GM21529 (cell line): ENCODE measurements around the gene MMRN2.
"Not testable (repeated sequence)": the region's sequence is repeated elsewhere in the genome, so short reads cannot be mapped to it uniquely, and the experiment has no call there.

Experiments
- ATAC-seq: cut with Tn5 transposase; IDR thresholded peaks from one replicate; pipeline ENCODE4 v1.9.1; 2021; ENCODE audit not compliant: unreplicated experiment

MMRN2 gene

DNA sequence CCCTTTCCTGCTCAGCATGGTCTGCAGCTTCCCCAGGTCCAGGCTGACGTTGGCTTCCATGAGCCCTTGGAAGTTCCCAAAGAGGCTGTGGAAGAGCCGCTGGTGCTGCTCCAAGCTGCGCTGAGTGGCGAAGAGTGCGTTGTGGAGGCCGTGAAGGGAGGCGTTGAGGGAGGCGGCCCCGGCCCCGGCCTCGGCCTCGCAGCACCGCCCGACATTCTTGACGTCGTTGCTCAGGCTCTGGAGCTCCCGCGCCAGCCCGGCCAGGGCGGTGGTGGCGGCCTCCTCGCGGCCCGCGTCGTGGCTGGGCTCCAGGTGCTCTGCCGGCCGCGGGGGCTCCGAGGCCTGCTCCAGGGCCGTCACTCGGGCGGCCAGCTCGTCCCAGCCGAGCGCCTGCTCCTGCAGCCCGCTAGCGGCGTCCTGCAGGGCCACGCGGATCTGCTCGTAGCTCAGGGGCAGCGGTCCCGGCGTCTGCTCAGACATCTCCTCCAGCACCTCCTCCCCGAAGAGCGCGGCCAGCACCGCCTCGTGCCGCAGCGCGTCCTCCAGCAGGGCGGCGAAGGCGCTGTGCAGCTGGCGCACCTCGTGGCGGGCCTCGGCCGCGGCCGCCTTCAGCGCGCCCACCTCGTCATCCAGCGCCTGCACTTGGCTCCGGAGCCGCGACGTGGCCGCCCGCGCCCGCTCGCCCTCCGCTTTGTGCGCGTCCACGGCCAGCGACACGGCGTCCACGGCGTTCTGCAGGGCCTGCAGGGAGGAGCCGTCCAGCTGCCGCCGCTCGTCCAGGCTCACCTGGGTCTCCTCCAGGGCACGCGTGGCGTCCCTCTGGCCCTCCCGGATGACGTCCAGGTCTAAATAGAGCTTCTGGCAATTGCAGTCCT is 14.7 kb downstream of the MMRN2 start:
- ATAC-seq: no peak

DNA sequence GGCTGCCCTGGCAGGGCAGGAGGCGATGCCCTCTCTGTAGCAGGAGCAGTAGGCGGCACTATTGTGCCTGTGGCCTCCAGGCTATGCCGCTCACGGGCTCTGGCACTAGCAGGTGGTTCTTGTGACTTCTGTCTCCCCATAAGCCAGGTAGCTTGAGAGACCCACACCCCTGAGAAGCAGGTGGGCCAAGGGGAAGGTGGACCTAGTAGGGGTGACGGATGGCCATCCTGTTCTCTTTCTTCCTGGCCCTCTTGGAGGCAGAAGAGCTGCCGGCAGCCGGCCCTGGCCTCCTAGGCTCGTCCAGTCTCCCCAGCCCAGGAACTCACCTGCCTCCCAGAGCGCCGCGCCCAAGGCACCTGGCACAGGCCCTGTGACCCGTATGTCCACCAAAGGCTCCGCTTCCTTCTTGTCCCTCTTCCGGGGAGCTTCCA is 15.4 kb downstream of the MMRN2 start:
- no peak for ATAC-seq

DNA sequence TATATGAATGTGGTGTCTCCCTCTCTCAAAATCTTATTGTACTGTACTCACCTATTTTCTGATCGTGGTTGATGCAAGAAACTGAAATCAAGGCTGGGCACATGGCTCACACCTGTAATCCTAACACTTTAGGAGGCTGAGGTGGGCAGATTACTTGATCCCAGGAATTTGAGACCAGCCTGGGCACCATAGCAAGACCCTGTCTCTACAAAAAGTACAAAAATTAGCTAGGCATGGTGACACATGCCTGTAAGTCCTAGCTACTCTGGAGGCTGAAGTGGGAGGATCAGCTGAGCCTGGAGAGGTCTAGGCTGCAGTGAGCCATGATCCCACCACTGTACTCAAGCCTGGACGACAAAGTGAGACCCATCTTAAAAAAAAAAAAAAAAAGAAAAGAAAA is 16.0 kb downstream of the MMRN2 start:
- ATAC-seq: no peak

DNA sequence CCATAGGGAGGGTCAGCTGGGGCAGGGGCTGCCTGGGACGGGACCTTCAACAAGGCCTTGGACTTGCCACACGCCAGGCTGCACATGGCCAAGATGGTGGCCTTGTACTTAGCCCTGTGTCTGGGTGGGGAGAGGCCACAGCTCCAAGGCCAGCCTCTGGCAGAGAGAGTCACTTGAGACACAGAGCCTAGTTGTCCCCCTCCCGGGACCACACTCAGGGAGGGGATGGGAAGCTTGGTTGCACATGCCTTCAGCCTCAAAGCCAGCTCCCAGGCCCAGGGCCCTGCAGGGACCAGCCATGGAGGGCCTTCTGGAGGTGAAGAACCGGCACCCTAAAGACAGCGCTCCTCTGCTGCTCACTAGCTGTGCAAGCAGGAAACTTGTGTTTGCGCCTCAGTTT is 16.7 kb downstream of the MMRN2 start:
- ATAC-seq: no peak

DNA sequence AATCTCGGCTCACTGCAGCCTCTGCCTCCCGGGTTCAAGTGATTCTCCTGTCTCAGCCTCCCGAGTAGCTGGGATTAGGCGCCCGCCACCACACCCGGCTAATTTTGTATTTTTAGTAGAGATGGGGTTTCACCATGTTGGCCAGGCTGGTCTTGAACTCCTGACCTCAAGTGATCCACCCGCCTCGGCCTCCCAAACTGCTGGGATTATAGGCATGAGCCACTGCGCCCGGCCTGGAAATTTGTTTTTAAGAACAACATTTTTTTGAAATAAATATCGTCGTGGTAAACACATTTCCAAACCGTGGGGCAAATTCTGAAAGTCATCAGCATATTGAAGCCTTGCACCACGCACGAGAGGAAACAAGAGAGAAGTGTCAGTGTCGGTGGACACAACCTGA is 17.3 kb downstream of the MMRN2 start:
- ATAC-seq: not testable (repeated sequence)

DNA sequence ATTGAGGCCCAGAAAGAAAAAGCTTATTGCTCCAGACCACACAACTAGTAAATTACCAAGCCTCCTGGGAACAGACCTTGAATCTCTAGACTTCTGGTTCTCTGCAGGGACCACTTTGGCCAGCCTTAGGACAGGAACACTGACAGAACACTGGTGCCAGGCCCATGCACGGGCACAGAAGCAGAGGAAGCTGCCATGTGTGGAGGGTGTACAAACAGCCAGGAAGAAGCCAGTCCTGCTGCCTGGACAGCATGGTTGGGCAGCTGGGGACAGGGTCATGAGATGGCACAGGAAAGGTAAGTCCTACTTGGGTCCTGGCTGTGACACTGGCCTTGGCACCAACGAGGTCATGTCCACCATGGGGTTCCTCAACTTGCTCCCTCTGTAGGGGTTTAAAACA is 19.2 kb downstream of the MMRN2 start:
- ATAC-seq: no peak

DNA sequence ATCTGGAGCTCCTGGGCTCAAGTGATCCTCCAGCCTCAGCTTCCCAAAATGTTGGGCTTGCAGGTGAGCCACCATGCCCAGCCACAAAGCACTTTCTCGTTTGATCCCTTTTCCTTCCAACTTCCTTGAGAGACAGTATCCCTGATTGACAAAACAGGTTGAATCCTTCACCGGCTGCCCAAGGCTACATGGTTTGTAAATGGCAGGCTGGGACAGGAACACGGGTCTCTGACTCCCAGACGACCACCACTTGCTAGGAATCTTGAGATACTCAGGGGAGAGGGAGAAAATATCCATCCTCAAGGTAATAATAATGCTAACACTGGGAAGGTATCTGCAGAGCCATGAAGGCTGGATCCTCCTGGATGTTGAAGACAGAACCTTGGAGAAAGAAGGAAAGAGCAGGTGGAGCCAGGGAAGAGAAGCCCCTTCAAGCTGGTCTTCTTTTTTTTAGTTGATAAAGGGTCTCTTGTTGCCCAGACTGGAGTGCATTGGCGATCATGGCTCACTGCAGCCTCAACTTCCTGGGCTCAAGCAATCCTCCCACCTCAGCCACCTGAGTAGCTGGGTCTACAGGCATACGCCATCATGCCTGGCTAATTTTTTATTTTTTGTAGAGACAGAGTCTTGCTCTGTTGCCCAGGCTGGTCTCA is 19.8 kb downstream of the MMRN2 start:
- no peak for ATAC-seq

DNA sequence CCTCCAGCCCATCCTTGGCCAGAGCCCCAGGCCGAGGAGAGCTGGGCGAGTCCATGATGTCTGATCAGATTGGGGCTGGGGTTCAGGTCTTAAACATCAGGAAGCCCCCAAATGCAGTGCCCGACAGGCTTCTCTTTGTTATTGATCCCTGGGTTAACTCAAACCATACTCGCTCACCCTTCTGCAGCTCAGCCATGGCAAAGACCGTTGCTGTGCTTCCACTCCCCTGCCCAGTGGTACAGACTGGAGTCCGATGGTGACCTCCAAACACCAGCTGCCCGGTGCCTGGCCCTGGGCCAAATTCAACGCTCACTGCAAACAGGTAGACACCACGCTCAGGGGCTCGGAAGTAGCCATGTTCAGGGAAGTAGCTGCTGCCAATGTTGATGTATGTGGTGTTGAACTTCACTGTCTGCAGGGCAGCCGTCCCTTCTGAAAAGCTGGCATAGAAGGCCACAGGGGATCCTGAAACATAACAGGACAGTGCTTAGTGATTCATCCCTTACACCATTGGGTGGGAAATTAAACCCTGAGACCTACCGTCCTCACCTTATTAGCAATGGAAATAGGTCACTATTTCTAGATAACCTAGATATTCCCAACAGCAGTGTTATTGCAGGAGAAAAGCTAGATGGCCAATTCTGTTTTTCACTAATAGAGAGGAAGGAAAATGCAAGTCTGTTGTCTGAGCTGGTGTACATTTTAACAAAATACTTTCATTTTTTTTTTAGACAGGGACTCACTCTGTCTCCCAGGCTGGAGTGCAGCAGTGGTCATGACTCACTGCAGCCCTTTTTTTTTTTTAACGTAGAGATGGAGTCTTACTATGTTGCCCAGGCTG is 20.5 kb downstream of the MMRN2 start:
- no peak for ATAC-seq

DNA sequence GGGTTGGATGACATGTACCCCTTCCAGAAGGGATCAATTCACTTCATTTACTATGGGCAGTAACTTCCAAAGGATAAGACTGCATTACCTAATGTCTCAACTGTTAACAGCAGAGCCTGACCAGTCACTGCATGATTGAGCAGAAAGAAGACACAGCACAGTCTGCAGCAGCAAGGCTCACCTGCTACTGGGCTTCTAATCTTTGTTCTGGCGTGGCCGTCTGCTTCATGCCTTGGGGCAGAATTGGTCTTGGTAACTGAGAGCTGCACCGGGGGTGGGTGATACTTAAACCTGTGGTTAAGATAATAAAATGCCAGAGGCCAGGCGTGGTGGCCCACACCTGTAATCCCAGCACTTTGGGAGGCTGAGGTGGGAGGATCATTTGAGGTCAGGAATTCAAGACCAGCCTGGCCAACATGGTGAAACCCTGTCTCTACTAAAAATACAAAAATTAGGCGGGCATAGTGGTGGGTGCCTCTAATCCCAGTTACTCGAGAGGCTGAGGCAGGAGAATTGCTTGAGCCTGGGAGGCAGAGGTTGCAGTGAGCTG is 23.2 kb downstream of the MMRN2 start:
- not testable (repeated sequence) for ATAC-seq

DNA sequence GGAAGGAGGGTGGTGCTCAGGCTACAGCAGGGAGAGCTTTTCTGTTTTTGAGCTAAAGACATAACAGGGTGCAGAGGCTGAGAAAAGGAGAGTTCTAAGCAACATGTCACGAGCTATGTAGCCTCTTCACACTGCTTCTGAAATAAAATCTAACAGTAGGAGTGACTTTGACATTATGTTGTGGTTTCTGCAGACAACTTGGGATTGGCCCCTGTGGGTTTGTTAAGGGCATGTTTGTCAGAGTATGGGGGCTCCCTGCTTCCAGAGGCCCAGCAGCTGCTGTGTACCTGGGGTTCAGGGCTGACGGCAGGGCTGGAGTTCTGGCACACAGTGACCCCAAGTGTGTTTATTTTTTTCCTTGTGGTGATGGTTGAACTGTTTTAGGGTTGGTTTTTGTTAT is 24.7 kb downstream of the MMRN2 start:
- ATAC-seq: no peak

DNA sequence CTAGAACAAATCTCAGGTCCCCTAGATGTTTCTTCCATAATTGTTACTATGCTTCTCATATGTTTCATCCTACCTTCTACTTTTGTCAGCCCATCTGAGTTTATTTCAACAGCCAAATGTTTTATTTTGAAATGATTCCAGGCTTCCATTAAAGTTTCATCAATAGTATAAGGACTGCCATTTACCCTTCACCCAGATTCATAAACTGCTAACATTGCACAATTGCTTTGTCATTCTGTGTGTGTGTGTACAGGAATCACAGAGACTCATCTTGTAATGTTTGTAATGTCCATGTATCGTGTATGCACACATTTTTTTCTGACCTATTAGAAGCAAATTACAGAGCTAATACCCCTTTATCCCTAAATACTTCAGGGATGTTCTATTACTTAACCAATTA is 25.5 kb downstream of the MMRN2 start:
- ATAC-seq: no peak

DNA sequence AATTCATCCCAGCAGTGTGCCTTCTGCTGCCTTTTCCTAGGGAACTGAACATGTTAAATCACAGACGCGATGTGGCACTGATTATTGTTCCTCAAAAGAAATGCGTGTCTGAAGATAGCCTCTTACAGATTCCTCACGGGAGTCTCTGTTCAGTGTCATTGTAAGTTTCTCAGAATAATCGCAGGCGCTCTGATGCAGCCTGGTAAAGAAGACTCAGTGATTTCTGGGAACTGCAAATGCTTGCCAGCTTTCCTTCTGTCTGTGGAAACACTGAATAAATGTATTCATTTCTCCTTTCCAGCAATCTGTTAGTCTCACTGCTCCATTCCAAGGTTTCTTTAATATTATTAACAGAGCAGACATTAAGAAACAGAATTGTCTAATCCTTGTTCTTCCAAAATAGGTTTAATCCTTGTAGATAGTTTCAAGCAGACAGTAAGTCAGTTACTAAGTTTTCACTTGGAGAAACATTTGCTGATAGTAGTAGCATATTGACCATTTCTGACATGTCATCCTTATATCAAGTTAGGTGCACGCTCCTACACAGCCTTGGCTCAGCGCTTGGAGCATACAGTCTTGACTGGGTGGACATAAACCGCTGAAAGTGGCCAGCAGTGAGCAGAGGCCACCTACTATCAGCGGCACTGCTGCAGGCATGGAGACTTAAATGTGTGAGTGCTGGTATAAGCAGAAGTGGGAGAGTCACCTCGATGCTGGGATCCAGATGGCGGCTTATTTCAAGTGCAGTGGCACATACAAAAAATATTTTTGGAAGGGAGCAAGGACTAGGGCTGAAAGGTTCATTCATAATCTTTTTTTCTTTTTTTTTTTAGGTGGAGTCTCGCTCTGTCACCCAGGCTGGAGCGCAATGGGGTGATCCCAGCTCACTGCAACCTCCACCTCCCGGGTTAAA is 27.7 kb downstream of the MMRN2 start:
- no peak for ATAC-seq

DNA sequence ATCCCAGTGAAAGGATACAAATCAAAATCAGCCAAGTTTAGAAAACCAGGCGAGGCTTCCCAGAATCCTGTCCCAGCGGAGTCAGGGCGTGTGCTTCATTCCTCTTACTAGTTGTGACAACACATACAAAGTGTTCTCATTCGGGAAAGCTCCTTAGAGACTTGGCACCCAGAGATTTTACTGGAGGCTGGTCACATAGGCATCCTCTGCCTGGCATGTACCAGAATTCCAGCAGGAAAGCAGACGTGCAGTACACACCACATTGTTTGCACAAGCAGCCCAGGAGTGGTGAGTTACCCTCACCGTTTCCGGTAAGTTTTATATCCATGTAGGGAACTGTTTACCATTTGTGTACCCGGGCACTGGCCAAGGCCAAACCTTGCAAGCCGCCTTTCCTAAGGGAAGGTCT is 34.9 kb downstream of the MMRN2 start:
- ATAC-seq: no peak

DNA sequence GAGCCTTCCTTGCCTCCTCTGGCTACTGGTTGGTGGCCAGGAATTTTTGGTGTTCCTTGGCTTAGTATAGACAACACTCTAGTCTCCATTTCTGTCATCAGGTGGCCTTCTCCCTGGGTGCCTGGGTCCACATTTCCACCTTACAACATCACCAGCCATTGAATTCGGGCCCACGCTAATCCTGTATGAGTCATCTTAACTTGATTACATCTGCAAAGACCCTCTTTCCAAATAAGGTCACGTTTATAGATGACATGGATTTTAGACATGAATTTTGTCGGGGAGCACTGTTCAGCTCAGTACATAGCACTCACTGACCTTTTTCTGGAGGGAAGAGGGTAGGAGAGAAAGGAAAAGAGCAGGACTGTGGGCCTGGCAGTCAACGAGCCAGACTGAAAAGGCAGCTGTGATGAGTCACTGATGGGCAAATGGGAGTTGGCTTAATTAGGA is 39.4 kb downstream of the MMRN2 start:
- no peak for ATAC-seq

DNA sequence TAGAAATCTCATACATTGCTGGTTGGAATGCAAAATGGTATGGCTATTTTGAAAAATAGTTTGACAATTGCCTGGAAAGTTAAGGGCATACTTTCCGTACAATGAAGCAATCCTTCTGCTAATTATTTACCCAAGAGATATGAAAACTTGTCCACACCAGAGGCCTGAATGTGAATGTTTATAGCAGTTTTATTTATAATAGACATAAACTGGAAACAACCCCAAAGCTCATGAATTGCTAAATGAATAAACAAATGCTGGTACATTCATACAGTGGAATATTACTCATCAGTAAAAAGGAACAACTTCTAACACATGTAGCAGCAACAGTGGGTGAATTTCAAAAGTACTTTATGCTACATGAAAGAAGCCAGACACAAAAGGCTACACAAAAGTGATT is 42.7 kb downstream of the MMRN2 start:
- ATAC-seq: no peak

DNA sequence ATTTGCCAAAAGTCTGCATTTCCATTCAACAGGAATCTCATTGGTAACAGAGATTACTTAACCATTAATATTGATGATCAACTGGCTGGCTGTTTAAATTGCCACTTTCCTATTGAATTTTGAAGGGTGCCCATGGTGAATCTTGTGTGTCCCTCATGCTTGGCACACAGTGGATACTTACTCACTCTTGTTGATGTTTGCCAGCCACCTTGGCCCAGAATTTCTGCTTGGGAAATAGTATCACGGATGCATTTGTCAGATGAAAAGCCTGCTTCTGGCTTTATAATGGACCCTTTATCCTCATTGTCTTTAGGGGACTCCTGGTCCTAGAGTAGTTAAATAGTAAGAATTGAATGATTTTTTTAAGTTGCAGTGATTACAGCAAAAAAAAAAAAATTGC is 52.0 kb downstream of the MMRN2 start:
- no peak for ATAC-seq

DNA sequence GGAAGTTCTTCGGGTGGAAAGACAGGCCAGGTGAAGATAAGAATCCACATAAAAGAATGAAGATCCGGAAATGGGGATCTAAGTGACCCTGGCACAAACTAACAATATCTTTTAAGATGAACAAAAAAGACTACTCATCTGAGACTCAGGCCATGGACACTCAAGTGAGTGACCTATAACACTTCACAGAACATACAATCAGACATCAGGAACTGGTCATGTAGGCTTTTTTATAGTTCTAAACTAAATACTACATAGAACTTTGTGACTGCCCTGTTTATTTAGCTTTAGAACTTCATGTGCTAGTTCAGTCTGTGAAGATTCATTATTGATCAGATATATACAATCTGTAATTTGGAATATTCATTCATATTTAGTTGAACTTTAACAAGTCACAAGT is 52.8 kb downstream of the MMRN2 start:
- ATAC-seq: no peak

DNA sequence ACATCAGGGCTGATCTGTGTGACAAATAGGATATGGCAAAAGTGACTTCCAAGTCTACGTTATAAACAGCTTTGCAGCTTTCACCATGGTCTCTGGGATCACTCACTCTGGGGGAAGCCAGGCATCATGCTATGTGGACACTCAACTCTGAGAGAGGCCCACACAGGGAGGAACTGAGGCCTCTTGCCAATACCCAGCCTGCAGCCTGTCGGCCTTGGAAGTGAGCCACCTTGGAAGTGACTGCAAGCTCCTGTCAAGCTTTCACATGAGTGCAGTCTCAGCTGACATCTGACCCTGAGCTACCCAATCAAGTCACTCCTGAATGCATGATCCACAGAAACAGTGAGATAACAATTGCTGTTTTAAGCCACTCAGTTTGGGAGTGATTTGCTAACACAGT is 56.5 kb downstream of the MMRN2 start:
- no peak for ATAC-seq

DNA sequence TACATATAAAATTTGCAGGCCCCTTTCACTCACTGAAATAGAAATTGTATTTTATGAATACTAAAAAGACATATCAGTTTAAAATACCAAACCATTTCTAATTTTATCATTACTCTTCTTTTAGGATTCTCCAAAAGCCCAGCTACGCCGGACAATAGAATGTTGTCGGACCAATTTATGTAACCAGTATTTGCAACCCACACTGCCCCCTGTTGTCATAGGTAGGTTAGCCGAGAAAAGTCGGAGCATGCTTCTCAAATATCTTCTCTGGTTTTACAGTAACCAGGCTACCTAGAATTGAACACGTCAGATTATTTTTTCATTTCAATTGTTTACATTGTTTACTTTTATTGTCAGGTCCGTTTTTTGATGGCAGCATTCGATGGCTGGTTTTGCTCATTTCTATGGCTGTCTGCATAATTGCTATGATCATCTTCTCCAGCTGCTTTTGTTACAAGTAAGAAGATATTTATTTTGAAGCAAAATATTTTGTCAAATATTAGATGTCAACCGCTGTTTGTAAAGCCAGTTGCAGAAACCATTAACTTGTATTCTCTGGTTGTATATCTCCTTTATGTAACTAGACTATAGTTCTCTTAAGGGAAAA is 57.6 kb downstream of the MMRN2 start:
- ATAC-seq: no peak

DNA sequence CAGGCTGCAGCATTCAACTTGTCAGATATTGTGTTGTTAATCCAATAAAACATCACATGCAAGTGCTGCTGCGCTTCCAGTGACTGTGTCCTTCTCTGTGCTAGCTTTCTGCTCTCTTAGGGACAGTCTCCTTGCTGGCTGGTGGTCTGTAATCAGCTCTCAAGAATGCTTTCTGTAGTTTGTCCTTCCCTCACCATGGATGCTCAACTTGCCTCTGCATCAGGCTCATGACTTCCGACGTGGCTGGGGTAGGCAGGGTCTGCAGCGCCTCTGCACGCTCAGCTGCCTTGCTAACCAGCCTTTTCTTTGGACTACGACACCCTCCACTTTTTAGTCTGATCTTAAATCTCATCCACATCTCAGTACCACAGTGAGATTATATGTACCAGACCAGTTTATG is 58.3 kb downstream of the MMRN2 start:
- ATAC-seq: no peak
